ENCODE measurements around the gene SLC37A2. TPM values are rescaled to one million over a fixed set of nuclear protein-coding genes. Genes with fewer than 3 reads are reported as not detected.

The SLC37A2 gene
- total RNA-seq, 1 experiment from 2014 or later = 5.2 TPM

- POLR2A ChIA-PET = no interaction called here
- H3K4me3 Mint-ChIP-seq (ENCODE audit: unreplicated experiment) = no peak overlapping the region
- intact Hi-C loops (cut with micrococcal nuclease) = no loop called here
Observed at GRCh38 chr11:125139778-125140177, 76.7 kb downstream of the SLC37A2 start.

More at GRCh38 chr11:125139778-125140177, 76.7 kb downstream of the SLC37A2 start:
- DNase-seq (ENCODE audit: unreplicated experiment) = no peak
- Mint-ChIP-seq H3K4me1 (ENCODE audit: insufficient read depth, unreplicated experiment) (peaks cover 6% of the 10 kb centered on the region), H3K27me3 (ENCODE audit: insufficient read depth, unreplicated experiment) (no peaks in the 10 kb centered on the region), H3K36me3 (ENCODE audit: insufficient read depth, unreplicated experiment) (no peaks in the 10 kb centered on the region), H3K9me3 (ENCODE audit: unreplicated experiment) (no peaks in the 10 kb centered on the region), H3K27ac (ENCODE audit: low read depth, unreplicated experiment) (no peak overlapping the region)
- CTCF ChIA-PET = interaction anchor here (0.6 to 5.4 kb wide), 15 partner anchors 18 to 710 kb away, joined by 3 to 102 read pairs (median 5); partner anchors contain the start of gene PKNOX2
- no peak for TF ChIP-seq CTCF (IDR thresholded peaks at IDR 0.05; ENCODE audit: unreplicated experiment)
- no TSS peak for BruUV-seq (replicated peaks)

Other genes with a start within 250 kb of the SLC37A2 start
- gene ROBO3, start 197.9 kb upstream of the SLC37A2 start, total RNA-seq (2022) = 104 and 117 TPM in 2 replicates
- gene ROBO4, start 165.4 kb upstream of the SLC37A2 start, total RNA-seq (2022) = 10.6 and 14.2 TPM in 2 replicates
- not detected in 2 replicates for gene HEPN1, start 144.1 kb upstream of the SLC37A2 start, total RNA-seq (2022)
- not detected in 2 replicates for gene HEPACAM, start 127.3 kb upstream of the SLC37A2 start, total RNA-seq (2022)
- gene CCDC15, start 109.1 kb upstream of the SLC37A2 start, total RNA-seq (2022) = 2.8 and 3.4 TPM in 2 replicates
- 21.1 and 31.3 TPM in 2 replicates for gene TMEM218, start 48.3 kb downstream of the SLC37A2 start, total RNA-seq (2022)
- gene PKNOX2, start 101.4 kb downstream of the SLC37A2 start, total RNA-seq (2022) = not detected in 2 replicates

All from MCF 10A (cell line).